OCI-LY3 (cell line): Measurements from ENCODE around the gene LRP1B.

ENCODE experiments used
- CTCF ChIP-seq: fragments of 200-600, 300-600 bp; sonication (generic); IDR thresholded peaks from 2 replicates; pipeline ENCODE4 v1.5.1; 2014; ENCODE audit warnings: antibody characterized with exemption, low read length, low read depth
- EZH2phosphoT487 ChIP-seq: fragments of 200-600 bp; shearing (Covaris generic); IDR thresholded peaks from 2 replicates; pipeline ENCODE4 v1.6.1; 2018; ENCODE audit warnings: antibody characterized with exemption, mixed run types, low read depth

GRCh38 chr2:140718999-140719398 lies 1411.8 kb downstream of the LRP1B start:
- TF ChIP-seq CTCF (no peak), EZH2phosphoT487 (no peak)
